GM04504 (cell line): ENCODE data around the gene DYRK4.

Experiments used
- DNase-seq: peaks from one replicate; pipeline ENCODE4 v3.0.0-alpha.2; 2012; ENCODE audit warnings: low read depth

DYRK4 gene

GRCh38 chr12:4564818-4565217 is 2.8 kb downstream of the DYRK4 start:
- no peak for DNase-seq

- no peak for DNase-seq
These were observed 4.5 kb downstream of the DYRK4 start for GRCh38 chr12:4566474-4566873.

- DNase-seq, result no peak
These were observed 5.3 kb downstream of the DYRK4 start for GRCh38 chr12:4567073-4567881.

- no peak for DNase-seq
These were observed 7.3 kb downstream of the DYRK4 start for GRCh38 chr12:4569261-4569660.

- DNase-seq, result no peak
These were observed 10.7 kb downstream of the DYRK4 start for GRCh38 chr12:4572680-4573079.

GRCh38 chr12:4579305-4580102 is 17.5 kb downstream of the DYRK4 start:
- no peak for DNase-seq

GRCh38 chr12:4580281-4580688 is 18.3 kb downstream of the DYRK4 start:
- DNase-seq, result no peak

- no peak for DNase-seq
These were observed 22.3 kb downstream of the DYRK4 start for GRCh38 chr12:4584281-4584680.

- DNase-seq, result no peak
These were observed 22.9 kb downstream of the DYRK4 start for GRCh38 chr12:4584896-4585295.

- DNase-seq, result no peak
These were observed 24.5 kb downstream of the DYRK4 start for GRCh38 chr12:4586500-4586899.

GRCh38 chr12:4587108-4587507 is 25.1 kb downstream of the DYRK4 start:
- DNase-seq, result no peak

GRCh38 chr12:4588916-4589315 is 26.9 kb downstream of the DYRK4 start:
- DNase-seq, result no peak

- no peak for DNase-seq
These were observed 27.9 kb downstream of the DYRK4 start for GRCh38 chr12:4589941-4590340.

- no peak for DNase-seq
These were observed 29.2 kb downstream of the DYRK4 start for GRCh38 chr12:4591180-4591687.

- DNase-seq, result no peak
These were observed 33.9 kb downstream of the DYRK4 start for GRCh38 chr12:4595881-4596280.

GRCh38 chr12:4603421-4603820 is 41.4 kb downstream of the DYRK4 start:
- DNase-seq, result no peak

GRCh38 chr12:4603946-4604345 is 41.9 kb downstream of the DYRK4 start:
- DNase-seq, result no peak

GRCh38 chr12:4604684-4605193 is 42.7 kb downstream of the DYRK4 start:
- DNase-seq, result peak; percentile 71

- no peak for DNase-seq
These were observed 45.0 kb downstream of the DYRK4 start for GRCh38 chr12:4607056-4607455.

GRCh38 chr12:4609071-4609470 is 47.1 kb downstream of the DYRK4 start:
- DNase-seq, result no peak

GRCh38 chr12:4610481-4610880 is 48.5 kb downstream of the DYRK4 start:
- no peak for DNase-seq

GRCh38 chr12:4615667-4616066 is 53.7 kb downstream of the DYRK4 start:
- no peak for DNase-seq

- DNase-seq, result no peak
These were observed 59.5 kb downstream of the DYRK4 start for GRCh38 chr12:4621511-4621910.
